Lower leg skin (tissue), 3 donors: ENCODE measurements around the gene KIF21B.

Experiments used
- CTCF ChIP-seq, 3 donors: fragments of 450-650 bp; IDR thresholded peaks; one replicate each; pipeline ENCODE4 v1.5.1; 2016; ENCODE audit warnings: antibody characterized with exemption in 3 of 3, mild to moderate bottlenecking in 3 of 3, moderate library complexity in 2 of 3
- POLR2A ChIP-seq, 2 donors: fragments of 450-650 bp; IDR thresholded peaks; one replicate each; pipeline ENCODE4 v1.6.1; 2016 to 2017; ENCODE audit warnings: antibody characterized with exemption in 2 of 2, mild to moderate bottlenecking in 1 of 2, moderate library complexity in 1 of 2

GRCh38 chr1:201048521-201048920 lies 25.0 kb upstream of the KIF21B start:
- TF ChIP-seq CTCF (IDR thresholded peaks at IDR 0.05) (no peak), POLR2A (IDR thresholded peaks at IDR 0.05) (no peak)
